B cell (primary cell): ENCODE results near the gene EGLN3. TPM values are rescaled to one million over a fixed set of nuclear protein-coding genes. Genes with fewer than 3 reads are reported as not detected.
A peak's percentile ranks its signal among the peaks of the same experiment; 100 is the strongest.

Source experiments
- ATAC-seq: fragments of 200-7000 bp; cut with Tn5 transposase; one replicate; pipeline ENCODE4 v1.10.0; 2021; ENCODE audit warnings: low read depth, mild to moderate bottlenecking, moderate number of reproducible peaks, moderate library complexity
- CTCF ChIA-PET: fragments of 350-600 bp; sonication (Branson Sonifier 250); formaldehyde crosslinking; loops from one replicate; lab custom pipeline; 2021; ENCODE audit warnings: antibody characterized with exemption, inconsistent platforms; lab: Charles Lee
- POLR2A ChIA-PET: fragments of 350-600 bp; sonication (Branson Sonifier 250); formaldehyde crosslinking; loops from one replicate; lab custom pipeline; 2021; ENCODE audit warnings: antibody characterized with exemption; lab: Charles Lee
- DNase-seq: peaks from one replicate; pipeline ENCODE4 v3.0.0; 2013
- H2AFZ ChIP-seq: 2 replicates; pipeline ENCODE4 v1.6.1; 2012; ENCODE audit warnings: mild to moderate bottlenecking, low read depth, low read length; ENCODE audit not compliant: insufficient read depth, poor library complexity, severe bottlenecking
- H3K27ac ChIP-seq, 2 donors: 1 replicate in 1 of 2; 2 replicates in 1 of 2; pipeline ENCODE4 v1.5.1; 2012 to 2013; ENCODE audit warnings: low read length in 2 of 2, mild to moderate bottlenecking in 2 of 2, moderate library complexity in 1 of 2
- H3K27me3 ChIP-seq, 4 experiments: fragments of 200-600 bp in 1 of 4; sonication (generic) in 1 of 4; replicated peaks in 1 of 4; 1 replicate in 2 of 4; 2 replicates in 2 of 4; pipeline versions ENCODE4 v1.6.1 to v1.7.0; 2013 to 2016; ENCODE audit warnings: low read length in 3 of 4, mild to moderate bottlenecking in 2 of 4, mixed read lengths in 1 of 4, moderate library complexity in 1 of 4; ENCODE audit not compliant: insufficient read depth in 4 of 4, control insufficient read depth in 3 of 4; ENCODE audit errors: control extremely low read depth in 1 of 4
- H3K36me3 ChIP-seq, 2 experiments: replicated peaks in 1 of 2; 1 replicate in 1 of 2; 2 replicates in 1 of 2; pipeline versions ENCODE4 v1.6.1 to v1.7.1; 2013; ENCODE audit warnings: low read length in 1 of 2; ENCODE audit not compliant: insufficient read depth in 2 of 2, control insufficient read depth in 1 of 2; ENCODE audit errors: control extremely low read depth in 1 of 2, extremely low read depth in 1 of 2
- H3K4me1 ChIP-seq, 2 donors: fragments of 200-600 bp in 1 of 2; sonication (generic) in 1 of 2; 1 replicate in 1 of 2; 2 replicates in 1 of 2; pipeline versions ENCODE4 v1.5.1 to v1.6.1; 2013 to 2017; ENCODE audit warnings: low read length in 2 of 2; ENCODE audit not compliant: control insufficient read depth in 2 of 2, insufficient read depth in 2 of 2
- H3K4me2 ChIP-seq: replicated peaks from 2 replicates; pipeline ENCODE3; 2012; ENCODE audit warnings: mild to moderate bottlenecking, low read depth, low read length; ENCODE audit not compliant: poor library complexity, severe bottlenecking
- H3K4me3 ChIP-seq, 5 experiments: fragments of 200-600 bp in 1 of 5; sonication (generic) in 1 of 5; 1 replicate in 3 of 5; 2 replicates in 2 of 5; pipeline versions ENCODE4 v1.5.1 to v1.7.0; 2011 to 2016; ENCODE audit warnings: low read length in 4 of 5, mild to moderate bottlenecking in 4 of 5, low read depth in 2 of 5, control low read depth in 1 of 5, moderate library complexity in 1 of 5; ENCODE audit not compliant: insufficient read depth in 1 of 5; ENCODE audit errors: control extremely low read depth in 1 of 5, extremely low read depth in 1 of 5
- H3K79me2 ChIP-seq: fragments of 200-600 bp; sonication (generic); one replicate; pipeline ENCODE4 v1.6.0; 2016; ENCODE audit warnings: low read length; ENCODE audit not compliant: control insufficient read depth, insufficient read depth
- H3K9ac ChIP-seq: fragments of 200-600 bp; sonication (generic); 2 replicates; pipeline ENCODE4 v1.6.1; 2017; ENCODE audit warnings: mild to moderate bottlenecking, low read length, moderate library complexity
- H3K9me3 ChIP-seq, 3 donors: one replicate each; pipeline versions ENCODE4 v1.6.1 to v1.7.1; 2013; ENCODE audit warnings: low read length in 2 of 3; ENCODE audit not compliant: control insufficient read depth in 2 of 3, insufficient read depth in 1 of 3; ENCODE audit errors: control extremely low read depth in 1 of 3
- H4K20me1 ChIP-seq: 2 replicates; pipeline ENCODE4 v1.6.0; 2012; ENCODE audit warnings: mild to moderate bottlenecking, low read length; ENCODE audit not compliant: insufficient read depth, control insufficient read depth, poor library complexity, severe bottlenecking
- H3K27ac Mint-ChIP-seq: one replicate; pipeline ENCODE4 v1.8.0; 2021; ENCODE audit warnings: mixed read lengths
- H3K27me3 Mint-ChIP-seq: one replicate; pipeline ENCODE4 v1.8.0; 2021; ENCODE audit warnings: mixed read lengths
- H3K4me1 Mint-ChIP-seq: one replicate; pipeline ENCODE4 v1.8.0; 2021; ENCODE audit warnings: mixed read lengths
- H3K4me3 Mint-ChIP-seq: one replicate; pipeline ENCODE4 v1.8.0; 2021; ENCODE audit warnings: mixed read lengths
- H3K9me3 Mint-ChIP-seq: one replicate; pipeline ENCODE4 v1.8.0; 2022; ENCODE audit warnings: mixed read lengths; ENCODE audit not compliant: insufficient read depth
- EZH2 ChIP-seq: IDR thresholded peaks from 2 replicates; pipeline ENCODE4 v1.6.1; 2012; ENCODE audit warnings: borderline replicate concordance, low read depth, mild to moderate bottlenecking, moderate library complexity, low read length; ENCODE audit not compliant: insufficient read depth, poor library complexity, severe bottlenecking
- WGBS: methylation state at CpG from one replicate; pipeline ENCODE4 v1.1.5; 2013; ENCODE audit warnings: missing lambda C conversion rate; ENCODE audit not compliant: insufficient coverage; 5-methylcytosine and 5-hydroxymethylcytosine counted together
- intact Hi-C: fragments of 100-400 bp; cut with micrococcal nuclease; formaldehyde crosslinking; loops from one replicate; pipeline ENCODE4 v1.10.0; 2022
- polyA plus RNA-seq: library from polyadenylated mRNA; depleted of rRNA; stranded (reverse); fragments of >200 nt; gene quantifications from 2 replicates; pipeline ENCODE4 v1.2.3, GENCODE V29; 2012
- total RNA-seq, 2 donors: library from RNA; stranded (reverse); fragments of 120-200 nt in 1 of 2; gene quantifications; 1 replicate in 1 of 2; 2 replicates in 1 of 2; pipeline versions ENCODE4 v1.2.3 to v1.2.4, GENCODE V29; 2013 to 2022
- TF ChIP-seq, protein P1 (sequence below): fragments of 200-600 bp; IDR thresholded peaks from one replicate; pipeline ENCODE4 v1.8.0; 2022; ENCODE audit warnings: antibody characterized with exemption, mild to moderate bottlenecking

The EGLN3 gene
- total and polyA plus RNA-seq, 2 donors (not counting 1 experiment from before 2014, with no cell fraction given) = 0.69 to 1.7 TPM

DNA sequence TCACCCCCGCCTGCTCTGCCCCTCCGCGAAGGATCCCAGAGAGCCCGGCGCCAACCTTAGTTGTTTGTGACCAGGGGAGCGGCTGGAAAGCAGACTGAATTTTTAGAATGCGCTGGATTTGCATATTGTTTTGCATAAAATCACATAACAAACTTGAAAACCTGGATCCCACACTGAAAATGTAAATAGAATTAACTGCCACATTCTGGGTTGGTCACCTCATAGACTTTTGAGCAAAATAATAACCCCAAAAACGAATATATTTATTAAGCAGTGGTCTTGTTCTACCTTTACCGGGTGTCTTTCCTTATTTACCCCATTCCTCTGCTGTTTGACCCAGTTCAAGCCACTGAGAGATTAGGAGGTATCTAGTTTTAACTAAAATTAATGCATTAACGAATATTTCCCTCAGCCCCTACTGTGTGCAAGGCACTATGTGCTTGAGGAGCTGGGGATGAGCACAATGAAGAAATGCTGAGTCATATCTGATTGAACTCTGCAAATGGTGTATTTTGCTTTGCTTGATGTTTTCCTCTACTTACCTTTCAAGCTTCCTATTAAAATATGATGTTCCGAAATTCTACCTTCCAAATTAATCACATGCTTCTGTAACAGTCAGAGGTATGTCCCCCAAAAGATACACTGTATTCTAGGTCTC lies 438 bp upstream of the EGLN3 start:
- H3K79me2 ChIP-seq = no peaks in the 10 kb centered on the region
- no peaks in the 10 kb centered on the region for H3K9me3 Mint-ChIP-seq
- intact Hi-C loops = no loop called here
- no peaks in the 10 kb centered on the region for H4K20me1 ChIP-seq
- H3K27me3 ChIP-seq = peaks cover 0 to 28% (median 17%) of the 10 kb centered on the region in 4 experiments
- WGBS = 11% methylated on average over 6 of the region's 11 CpGs
- peaks cover 59% of the 10 kb centered on the region for H3K27me3 Mint-ChIP-seq
- H3K27ac Mint-ChIP-seq = no peak overlapping the region
- ATAC-seq (no peak), DNase-seq (no peak)
- peaks cover 0 to 4% (median 0%) of the 10 kb centered on the region in 3 donors for H3K9me3 ChIP-seq
- peak overlapping the region; percentile 60 for H2AFZ ChIP-seq
- peak overlapping the region; percentile 54 for H3K9ac ChIP-seq
- peak overlapping the region; percentile 76 for H3K4me2 ChIP-seq
- peaks cover 15% of the 10 kb centered on the region for H3K4me1 Mint-ChIP-seq
- ChIA-PET CTCF (no interaction called here), POLR2A (no interaction called here)
- TF ChIP-seq EZH2 = no peak
- TF ChIP-seq, protein P1, sequence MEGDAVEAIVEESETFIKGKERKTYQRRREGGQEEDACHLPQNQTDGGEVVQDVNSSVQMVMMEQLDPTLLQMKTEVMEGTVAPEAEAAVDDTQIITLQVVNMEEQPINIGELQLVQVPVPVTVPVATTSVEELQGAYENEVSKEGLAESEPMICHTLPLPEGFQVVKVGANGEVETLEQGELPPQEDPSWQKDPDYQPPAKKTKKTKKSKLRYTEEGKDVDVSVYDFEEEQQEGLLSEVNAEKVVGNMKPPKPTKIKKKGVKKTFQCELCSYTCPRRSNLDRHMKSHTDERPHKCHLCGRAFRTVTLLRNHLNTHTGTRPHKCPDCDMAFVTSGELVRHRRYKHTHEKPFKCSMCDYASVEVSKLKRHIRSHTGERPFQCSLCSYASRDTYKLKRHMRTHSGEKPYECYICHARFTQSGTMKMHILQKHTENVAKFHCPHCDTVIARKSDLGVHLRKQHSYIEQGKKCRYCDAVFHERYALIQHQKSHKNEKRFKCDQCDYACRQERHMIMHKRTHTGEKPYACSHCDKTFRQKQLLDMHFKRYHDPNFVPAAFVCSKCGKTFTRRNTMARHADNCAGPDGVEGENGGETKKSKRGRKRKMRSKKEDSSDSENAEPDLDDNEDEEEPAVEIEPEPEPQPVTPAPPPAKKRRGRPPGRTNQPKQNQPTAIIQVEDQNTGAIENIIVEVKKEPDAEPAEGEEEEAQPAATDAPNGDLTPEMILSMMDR = no peak
- H3K4me3 Mint-ChIP-seq = peak overlapping the region; percentile 76
- H3K36me3 ChIP-seq = no peaks in the 10 kb centered on the region
- H3K27ac ChIP-seq = no peak overlapping the region
- H3K4me3 ChIP-seq = peak overlapping the region; percentile 42 to 57 (median 55)
- peaks cover 10 to 18% of the 10 kb centered on the region in 2 donors for H3K4me1 ChIP-seq

DNA sequence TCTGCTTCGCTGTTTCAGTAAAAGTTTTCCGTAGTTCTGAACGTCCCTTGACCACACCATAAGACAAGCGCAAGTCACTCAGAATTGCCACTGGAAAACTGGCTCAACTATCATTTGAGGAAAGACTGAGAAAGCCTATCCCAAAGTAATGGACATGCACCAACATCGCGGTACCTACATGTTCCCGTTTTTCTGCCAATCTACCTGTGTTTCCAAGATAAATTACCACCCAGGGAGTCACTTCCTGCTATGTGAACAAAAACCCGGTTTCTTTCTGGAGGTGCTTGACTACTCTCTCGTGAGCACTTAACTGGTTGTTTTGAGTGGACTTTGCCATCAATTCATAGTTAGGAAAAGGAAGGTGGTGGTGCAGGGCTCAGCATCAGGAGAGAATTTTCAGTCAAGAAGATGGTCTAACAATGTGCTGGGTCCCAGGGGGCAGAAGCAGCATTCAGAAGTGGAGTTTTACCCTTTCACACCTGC lies 1.4 kb downstream of the EGLN3 start:
- 19% methylated on average over 9 of the region's 9 CpGs for WGBS
- Mint-ChIP-seq H3K9me3 (no peaks in the 10 kb centered on the region), H3K27me3 (peaks cover 49% of the 10 kb centered on the region), H3K27ac (no peak overlapping the region), H3K4me3 (peak overlapping the region; percentile 76), H3K4me1 (peaks cover 11% of the 10 kb centered on the region)
- no peak overlapping the region for H3K27ac ChIP-seq
- intact Hi-C loops = no loop called here
- H3K4me2 ChIP-seq = no peak overlapping the region
- DNase-seq (no peak), ATAC-seq (no peak)
- H3K79me2 ChIP-seq = no peaks in the 10 kb centered on the region
- no peak overlapping the region for H2AFZ ChIP-seq
- POLR2A ChIA-PET = no interaction called here
- peaks cover 0 to 4% (median 0%) of the 10 kb centered on the region in 3 donors for H3K9me3 ChIP-seq
- H3K4me3 ChIP-seq = no peak overlapping the region
- TF ChIP-seq, protein P1 = no peak
- no peak for TF ChIP-seq EZH2
- H3K9ac ChIP-seq = no peak overlapping the region
- H3K36me3 ChIP-seq = no peaks in the 10 kb centered on the region
- H3K4me1 ChIP-seq = peaks cover 10 to 18% of the 10 kb centered on the region in 2 donors
- CTCF ChIA-PET = no interaction called here
- H3K27me3 ChIP-seq = peaks cover 0 to 32% (median 17%) of the 10 kb centered on the region in 4 experiments
- no peaks in the 10 kb centered on the region for H4K20me1 ChIP-seq
